Dedifferentiated amniotic fluid mesenchymal stem cell (primary cell): Measurements from ENCODE around the gene MARVELD2.
"Not testable (repeated sequence)": the region's sequence is repeated elsewhere in the genome, so short reads cannot be mapped to it uniquely, and the experiment has no call there.

Source experiments
- DNase-seq: peaks from one replicate; pipeline ENCODE4 v3.0.0-alpha.2; 2016; ENCODE audit errors: extremely low spot score

The MARVELD2 gene

GRCh38 chr5:69414885-69415583 is at the start of gene MARVELD2:
TSS of gene MARVELD2 (plus strand) at chr5:69415116. CDS start at chr5:69419386, 4,270 bp downstream.
- peak; percentile 60 for DNase-seq

- DNase-seq: no peak
Measured at GRCh38 chr5:69367697-69368279, 47.1 kb upstream of the MARVELD2 start.

GRCh38 chr5:69368458-69369339 is 46.2 kb upstream of the MARVELD2 start:
- peak; percentile 17 for DNase-seq

- DNase-seq: peak; percentile 80
Measured at GRCh38 chr5:69369340-69370121, 45.4 kb upstream of the MARVELD2 start, which contains the start of the genes AK6, RAD17 and TAF9. TSS of gene AK6 (minus strand) at chr5:69369520. CDS start at chr5:69369490, 30 bp downstream. TSS of gene RAD17 (plus strand) at chr5:69369818. CDS start at chr5:69372209, 2,391 bp downstream. TSS of gene TAF9 (minus strand) at chr5:69369520. CDS start at chr5:69365737, 3,783 bp downstream.

GRCh38 chr5:69370335-69370734 is 44.6 kb upstream of the MARVELD2 start:
- DNase-seq: not testable (repeated sequence)

GRCh38 chr5:69372394-69372793 is 42.5 kb upstream of the MARVELD2 start:
- no peak for DNase-seq

GRCh38 chr5:69374911-69375446 is 39.9 kb upstream of the MARVELD2 start:
- DNase-seq: no peak

GRCh38 chr5:69378376-69378775 is 36.5 kb upstream of the MARVELD2 start:
- no peak for DNase-seq

- no peak for DNase-seq
Measured at GRCh38 chr5:69404659-69405330, 10.1 kb upstream of the MARVELD2 start.

GRCh38 chr5:69415584-69415958 is 655 bp downstream of the MARVELD2 start:
- DNase-seq: no peak

GRCh38 chr5:69416180-69416579 is 1.3 kb downstream of the MARVELD2 start:
- DNase-seq: no peak

- no peak for DNase-seq
Measured at GRCh38 chr5:69416699-69417098, 1.8 kb downstream of the MARVELD2 start.

GRCh38 chr5:69418554-69418953 is 3.6 kb downstream of the MARVELD2 start:
- no peak for DNase-seq

- DNase-seq: no peak
Measured at GRCh38 chr5:69431424-69432303, 16.7 kb downstream of the MARVELD2 start.

- no peak for DNase-seq
Measured at GRCh38 chr5:69432412-69433206, 17.7 kb downstream of the MARVELD2 start.

- DNase-seq: peak; percentile 52
Measured at GRCh38 chr5:69435276-69435884, 20.5 kb downstream of the MARVELD2 start.

- DNase-seq: no peak
Measured at GRCh38 chr5:69444127-69444754, 29.3 kb downstream of the MARVELD2 start.

GRCh38 chr5:69449511-69449910 is 34.6 kb downstream of the MARVELD2 start:
- DNase-seq: no peak
